B cell (primary cell): ENCODE data around the gene HNRNPLL. TPM values are rescaled to one million over a fixed set of nuclear protein-coding genes. Genes with fewer than 3 reads are reported as not detected.
"Not testable (repeated sequence)": the region's sequence is repeated elsewhere in the genome, so short reads cannot be mapped to it uniquely, and the experiment has no call there.

Experiments
- ATAC-seq: fragments of 200-7000 bp; cut with Tn5 transposase; one replicate; pipeline ENCODE4 v1.10.0; 2021; ENCODE audit warnings: low read depth, mild to moderate bottlenecking, moderate number of reproducible peaks, moderate library complexity
- CTCF ChIA-PET: fragments of 350-600 bp; sonication (Branson Sonifier 250); formaldehyde crosslinking; loops from one replicate; lab custom pipeline; 2021; ENCODE audit warnings: antibody characterized with exemption, inconsistent platforms; lab: Charles Lee
- POLR2A ChIA-PET: fragments of 350-600 bp; sonication (Branson Sonifier 250); formaldehyde crosslinking; loops from one replicate; lab custom pipeline; 2021; ENCODE audit warnings: antibody characterized with exemption; lab: Charles Lee
- DNase-seq: peaks from one replicate; pipeline ENCODE4 v3.0.0; 2013
- H2AFZ ChIP-seq: 2 replicates; pipeline ENCODE4 v1.6.1; 2012; ENCODE audit warnings: mild to moderate bottlenecking, low read depth, low read length; ENCODE audit not compliant: insufficient read depth, poor library complexity, severe bottlenecking
- H3K27ac ChIP-seq, 2 donors: 1 replicate in 1 of 2; 2 replicates in 1 of 2; pipeline ENCODE4 v1.5.1; 2012 to 2013; ENCODE audit warnings: low read length in 2 of 2, mild to moderate bottlenecking in 2 of 2, moderate library complexity in 1 of 2
- H3K27me3 ChIP-seq, 4 experiments: fragments of 200-600 bp in 1 of 4; sonication (generic) in 1 of 4; replicated peaks in 1 of 4; 1 replicate in 2 of 4; 2 replicates in 2 of 4; pipeline versions ENCODE4 v1.6.1 to v1.7.0; 2013 to 2016; ENCODE audit warnings: low read length in 3 of 4, mild to moderate bottlenecking in 2 of 4, mixed read lengths in 1 of 4, moderate library complexity in 1 of 4; ENCODE audit not compliant: insufficient read depth in 4 of 4, control insufficient read depth in 3 of 4; ENCODE audit errors: control extremely low read depth in 1 of 4
- H3K36me3 ChIP-seq, 2 experiments: replicated peaks in 1 of 2; 1 replicate in 1 of 2; 2 replicates in 1 of 2; pipeline versions ENCODE4 v1.6.1 to v1.7.1; 2013; ENCODE audit warnings: low read length in 1 of 2; ENCODE audit not compliant: insufficient read depth in 2 of 2, control insufficient read depth in 1 of 2; ENCODE audit errors: control extremely low read depth in 1 of 2, extremely low read depth in 1 of 2
- H3K4me1 ChIP-seq, 2 donors: fragments of 200-600 bp in 1 of 2; sonication (generic) in 1 of 2; 1 replicate in 1 of 2; 2 replicates in 1 of 2; pipeline versions ENCODE4 v1.5.1 to v1.6.1; 2013 to 2017; ENCODE audit warnings: low read length in 2 of 2; ENCODE audit not compliant: control insufficient read depth in 2 of 2, insufficient read depth in 2 of 2
- H3K4me2 ChIP-seq: replicated peaks from 2 replicates; pipeline ENCODE3; 2012; ENCODE audit warnings: mild to moderate bottlenecking, low read depth, low read length; ENCODE audit not compliant: poor library complexity, severe bottlenecking
- H3K4me3 ChIP-seq, 5 experiments: fragments of 200-600 bp in 1 of 5; sonication (generic) in 1 of 5; 1 replicate in 3 of 5; 2 replicates in 2 of 5; pipeline versions ENCODE4 v1.5.1 to v1.7.0; 2011 to 2016; ENCODE audit warnings: low read length in 4 of 5, mild to moderate bottlenecking in 4 of 5, low read depth in 2 of 5, control low read depth in 1 of 5, moderate library complexity in 1 of 5; ENCODE audit not compliant: insufficient read depth in 1 of 5; ENCODE audit errors: control extremely low read depth in 1 of 5, extremely low read depth in 1 of 5
- H3K79me2 ChIP-seq: fragments of 200-600 bp; sonication (generic); one replicate; pipeline ENCODE4 v1.6.0; 2016; ENCODE audit warnings: low read length; ENCODE audit not compliant: control insufficient read depth, insufficient read depth
- H3K9ac ChIP-seq: fragments of 200-600 bp; sonication (generic); 2 replicates; pipeline ENCODE4 v1.6.1; 2017; ENCODE audit warnings: mild to moderate bottlenecking, low read length, moderate library complexity
- H3K9me3 ChIP-seq, 3 donors: one replicate each; pipeline versions ENCODE4 v1.6.1 to v1.7.1; 2013; ENCODE audit warnings: low read length in 2 of 3; ENCODE audit not compliant: control insufficient read depth in 2 of 3, insufficient read depth in 1 of 3; ENCODE audit errors: control extremely low read depth in 1 of 3
- H4K20me1 ChIP-seq: 2 replicates; pipeline ENCODE4 v1.6.0; 2012; ENCODE audit warnings: mild to moderate bottlenecking, low read length; ENCODE audit not compliant: insufficient read depth, control insufficient read depth, poor library complexity, severe bottlenecking
- H3K27ac Mint-ChIP-seq: one replicate; pipeline ENCODE4 v1.8.0; 2021; ENCODE audit warnings: mixed read lengths
- H3K27me3 Mint-ChIP-seq: one replicate; pipeline ENCODE4 v1.8.0; 2021; ENCODE audit warnings: mixed read lengths
- H3K4me1 Mint-ChIP-seq: one replicate; pipeline ENCODE4 v1.8.0; 2021; ENCODE audit warnings: mixed read lengths
- H3K4me3 Mint-ChIP-seq: one replicate; pipeline ENCODE4 v1.8.0; 2021; ENCODE audit warnings: mixed read lengths
- H3K9me3 Mint-ChIP-seq: one replicate; pipeline ENCODE4 v1.8.0; 2022; ENCODE audit warnings: mixed read lengths; ENCODE audit not compliant: insufficient read depth
- EZH2 ChIP-seq: IDR thresholded peaks from 2 replicates; pipeline ENCODE4 v1.6.1; 2012; ENCODE audit warnings: borderline replicate concordance, low read depth, mild to moderate bottlenecking, moderate library complexity, low read length; ENCODE audit not compliant: insufficient read depth, poor library complexity, severe bottlenecking
- whole genome bisulfite sequencing: methylation state at CpG from one replicate; pipeline ENCODE4 v1.1.5; 2013; ENCODE audit warnings: missing lambda C conversion rate; ENCODE audit not compliant: insufficient coverage; 5-methylcytosine and 5-hydroxymethylcytosine counted together
- intact Hi-C: fragments of 100-400 bp; cut with micrococcal nuclease; formaldehyde crosslinking; loops from one replicate; pipeline ENCODE4 v1.10.0; 2022
- polyA plus RNA-seq: library from polyadenylated mRNA; depleted of rRNA; stranded (reverse); fragments of >200 nt; gene quantifications from 2 replicates; pipeline ENCODE4 v1.2.3, GENCODE V29; 2012
- total RNA-seq, 2 donors: library from RNA; stranded (reverse); fragments of 120-200 nt in 1 of 2; gene quantifications; 1 replicate in 1 of 2; 2 replicates in 1 of 2; pipeline versions ENCODE4 v1.2.3 to v1.2.4, GENCODE V29; 2013 to 2022

Gene HNRNPLL
- total and polyA plus RNA-seq, 2 donors (not counting 1 experiment from before 2014, with no cell fraction given), result 2.1 to 6.7 TPM

DNA sequence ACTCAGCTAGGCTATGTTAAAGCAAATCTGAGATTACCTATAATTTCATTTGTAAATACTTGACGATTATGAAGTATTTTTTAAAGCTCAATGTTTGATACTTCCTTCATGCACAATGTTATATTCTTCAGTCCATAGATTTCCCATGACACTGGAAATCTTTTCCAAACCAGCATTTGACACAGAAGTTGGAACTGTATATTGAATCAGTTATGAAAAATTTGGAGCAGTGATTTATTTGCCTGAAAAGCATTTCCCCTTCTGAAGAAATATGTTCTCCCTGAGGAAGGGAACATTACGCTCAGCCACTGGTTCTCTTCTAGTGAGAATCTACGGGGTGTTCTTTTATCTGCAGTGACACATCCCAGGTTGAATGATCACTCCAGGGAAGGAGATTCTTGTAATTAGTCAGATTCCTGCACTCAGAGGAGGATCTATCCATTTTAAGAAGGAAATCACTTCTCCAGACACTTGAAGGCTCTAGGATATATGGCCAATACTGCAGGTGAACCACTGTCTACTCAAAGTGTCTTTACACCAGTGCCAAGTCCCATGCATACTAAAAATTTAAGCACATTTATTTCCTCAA lies 64.7 kb downstream of the HNRNPLL start:
- H3K27ac Mint-ChIP-seq, result no peak overlapping the region
- peaks cover 22 to 32% of the 10 kb centered on the region in 2 donors for H3K4me1 ChIP-seq
- CTCF ChIA-PET, result interaction anchor here (1.0 to 2.9 kb wide), 4 partner anchors 13 to 203 kb away, joined by 3 to 11 read pairs (median 5); no protein-coding TSS in a partner anchor
- no peak for ATAC-seq
- H3K9me3 Mint-ChIP-seq, result no peaks in the 10 kb centered on the region
- no peak overlapping the region for H3K9ac ChIP-seq
- peaks cover 0 to 10% (median 1%) of the 10 kb centered on the region in 4 experiments for H3K27me3 ChIP-seq
- H3K36me3 ChIP-seq, result no peaks in the 10 kb centered on the region
- intact Hi-C loops, result loop anchor here (2.0 to 5.0 kb wide), 2 partner anchors 64 to 203 kb away; partner anchors contain the start of gene HNRNPLL
- peaks cover 38% of the 10 kb centered on the region for H3K27me3 Mint-ChIP-seq
- H2AFZ ChIP-seq, result no peak overlapping the region
- no peak for DNase-seq
- H3K4me2 ChIP-seq, result no peak overlapping the region
- H3K27ac ChIP-seq, result no peak overlapping the region
- H3K9me3 ChIP-seq, result no peaks in the 10 kb centered on the region
- POLR2A ChIA-PET, result no interaction called here
- no peak for TF ChIP-seq EZH2
- H3K79me2 ChIP-seq, result peaks cover 5% of the 10 kb centered on the region
- WGBS, result no CpG with 5 or more reads among the region's 3 CpGs
- no peaks in the 10 kb centered on the region for H4K20me1 ChIP-seq
- no peak overlapping the region for H3K4me3 ChIP-seq
- H3K4me3 Mint-ChIP-seq, result no peak overlapping the region
- peaks cover 27% of the 10 kb centered on the region for H3K4me1 Mint-ChIP-seq

DNA sequence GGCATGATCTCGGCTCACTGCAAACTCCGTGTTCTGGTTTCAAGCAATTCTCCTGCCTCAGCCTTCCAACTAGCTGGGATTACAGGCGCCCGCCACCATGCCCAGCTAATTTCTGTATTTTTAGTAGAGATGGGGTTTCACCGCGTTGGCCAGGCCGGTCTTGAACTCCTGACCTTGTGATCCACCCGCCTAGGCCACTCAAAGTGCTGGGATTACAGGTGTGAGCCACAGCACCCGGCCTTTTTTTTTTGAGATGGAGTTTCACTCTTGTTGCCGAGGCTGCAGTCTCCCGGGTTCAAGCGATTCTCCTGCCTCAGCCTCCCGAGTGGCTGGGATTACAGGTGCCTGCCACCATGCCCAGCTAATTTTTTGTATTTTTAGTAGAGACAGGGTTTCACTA lies 65.4 kb downstream of the HNRNPLL start:
- H3K79me2 ChIP-seq, H3K4me3 ChIP-seq, H4K20me1 ChIP-seq, DNase-seq, ATAC-seq, H3K9me3 ChIP-seq, H3K36me3 ChIP-seq, POLR2A ChIA-PET, H3K4me3 Mint-ChIP-seq, H2AFZ ChIP-seq, H3K27me3 ChIP-seq, H3K9ac ChIP-seq, H3K4me2 ChIP-seq, H3K27ac ChIP-seq, H3K27ac Mint-ChIP-seq, H3K9me3 Mint-ChIP-seq: not testable (repeated sequence)
- WGBS, result 83% methylated on average over 7 of the region's 13 CpGs
- H3K4me1 ChIP-seq, result peaks cover 28 to 39% of the 10 kb centered on the region in 2 donors
- intact Hi-C loops, result loop anchor here (2.0 to 5.0 kb wide), 2 partner anchors 65 to 204 kb away; partner anchors contain the start of gene HNRNPLL
- Mint-ChIP-seq H3K4me1 (peaks cover 34% of the 10 kb centered on the region), H3K27me3 (peaks cover 31% of the 10 kb centered on the region)
- CTCF ChIA-PET, result interaction anchor here (0.7 to 2.9 kb wide), 11 partner anchors 10 to 1576 kb away, joined by 3 to 11 read pairs (median 4); no protein-coding TSS in a partner anchor
